ENCODE results near the gene TAF9B. TPM values are rescaled to one million over a fixed set of nuclear protein-coding genes. Genes with fewer than 3 reads are reported as not detected.

The TAF9B gene
- polyA plus RNA-seq, 1 donor from 2014 or later, result 49.1 TPM

DNA sequence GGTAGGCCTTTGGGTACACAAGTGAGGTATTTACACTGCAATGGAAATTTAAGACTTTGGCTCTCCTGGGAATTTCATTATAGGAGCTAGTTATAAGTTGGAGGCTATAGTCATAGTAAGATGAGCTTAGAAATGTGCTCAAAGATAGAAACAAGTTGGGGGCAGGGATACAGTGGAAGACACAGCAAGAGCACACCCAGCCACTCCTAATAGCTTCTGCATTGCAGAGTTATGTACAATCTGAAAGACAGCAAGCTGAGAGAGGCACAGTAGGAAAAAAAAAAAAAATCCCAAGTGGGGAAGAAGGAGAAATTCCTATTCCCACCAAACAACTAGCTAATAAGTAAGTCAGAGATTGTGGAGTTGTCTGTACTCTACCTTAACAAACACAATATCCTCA is 41.9 kb upstream of the TAF9B start:
- no peak for TF ChIP-seq TAF1 (IDR thresholded peaks at IDR 0.05; ENCODE audit: low read depth)
- no peak for TF ChIP-seq CTCF (IDR thresholded peaks at IDR 0.05; ENCODE audit: poor library complexity, severe bottlenecking)
- no peak for TF ChIP-seq REST (IDR thresholded peaks at IDR 0.05; ENCODE audit: borderline replicate concordance)
- TF ChIP-seq MXI1 (conservative IDR thresholded peaks at IDR 0.05; ENCODE audit: poor library complexity, severe bottlenecking), result no peak
- no peak for TF ChIP-seq POLR2AphosphoS5 (IDR thresholded peaks at IDR 0.05)
- TF ChIP-seq EP300 (conservative IDR thresholded peaks at IDR 0.05; ENCODE audit: poor library complexity, severe bottlenecking), result no peak
- TF ChIP-seq EZH2 (IDR thresholded peaks at IDR 0.05; ENCODE audit: borderline replicate concordance, insufficient read depth, low read length, poor library complexity, severe bottlenecking), result no peak
- TF ChIP-seq RAD21 (conservative IDR thresholded peaks at IDR 0.05), result no peak
- TF ChIP-seq SMC3 (conservative IDR thresholded peaks at IDR 0.05; ENCODE audit: poor library complexity), result no peak
- H3K27ac ChIP-seq (ENCODE audit: low read length), result no peak overlapping the region

DNA sequence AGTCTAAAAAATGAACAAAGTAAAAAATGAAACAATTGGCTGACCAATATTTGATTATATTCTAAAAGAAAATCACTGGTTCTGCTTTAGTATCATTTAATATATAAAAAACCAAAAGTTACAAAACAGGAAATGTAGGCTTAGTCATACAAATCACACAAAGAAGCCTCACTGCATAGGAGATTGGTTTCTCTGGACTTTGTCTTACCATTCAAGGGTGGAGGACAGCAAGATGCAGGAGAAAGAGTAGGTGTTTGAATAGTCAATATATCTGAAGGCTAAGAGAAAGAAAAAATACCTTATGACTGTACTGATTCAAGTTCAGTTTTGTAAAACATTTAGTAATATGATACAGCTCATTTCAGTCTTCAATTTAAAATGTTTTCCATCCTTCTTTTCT is 28.6 kb upstream of the TAF9B start:
- TF ChIP-seq RAD21 (conservative IDR thresholded peaks at IDR 0.05), result no peak
- TF ChIP-seq EP300 (conservative IDR thresholded peaks at IDR 0.05; ENCODE audit: poor library complexity, severe bottlenecking), result no peak
- no peak for TF ChIP-seq TAF1 (IDR thresholded peaks at IDR 0.05; ENCODE audit: low read depth)
- no peak for TF ChIP-seq MXI1 (conservative IDR thresholded peaks at IDR 0.05; ENCODE audit: poor library complexity, severe bottlenecking)
- TF ChIP-seq POLR2AphosphoS5 (IDR thresholded peaks at IDR 0.05), result no peak
- TF ChIP-seq CTCF (IDR thresholded peaks at IDR 0.05; ENCODE audit: poor library complexity, severe bottlenecking), result no peak
- no peak for TF ChIP-seq SMC3 (conservative IDR thresholded peaks at IDR 0.05; ENCODE audit: poor library complexity)
- no peak for TF ChIP-seq EZH2 (IDR thresholded peaks at IDR 0.05; ENCODE audit: borderline replicate concordance, insufficient read depth, low read length, poor library complexity, severe bottlenecking)
- no peak for TF ChIP-seq REST (IDR thresholded peaks at IDR 0.05; ENCODE audit: borderline replicate concordance)
- Histone ChIP-seq H3K4me3 (ENCODE audit: low read length) (no peak overlapping the region), H3K4me2 (ENCODE audit: low read length) (no peak overlapping the region), H3K79me2 (replicated peaks; ENCODE audit: insufficient read depth, low read length) (no peaks in the 10 kb centered on the region), H3K9me3 (ENCODE audit: low read length) (no peaks in the 10 kb centered on the region), H3K27me3 (ENCODE audit: insufficient read depth, low read depth, low read length) (no peaks in the 10 kb centered on the region), H3K36me3 (ENCODE audit: insufficient read depth, low read length) (no peaks in the 10 kb centered on the region), H3K9me2 (ENCODE audit: insufficient read depth, low read length) (no peaks in the 10 kb centered on the region), H2AFZ (ENCODE audit: low read depth, low read length) (no peak overlapping the region), H4K20me1 (ENCODE audit: insufficient read depth) (no peaks in the 10 kb centered on the region), H3K27ac (ENCODE audit: low read length) (no peak overlapping the region), H3K9ac (ENCODE audit: low read length) (no peak overlapping the region), H3F3A (ENCODE audit: insufficient read depth, low read length, poor library complexity, severe bottlenecking) (no peaks in the 10 kb centered on the region)

More for the DNA sequence above, 41.9 kb upstream of the TAF9B start:
- Histone ChIP-seq H3K4me2 (ENCODE audit: low read length) (no peak overlapping the region), H3F3A (ENCODE audit: insufficient read depth, low read length, poor library complexity, severe bottlenecking) (no peaks in the 10 kb centered on the region), H4K20me1 (ENCODE audit: insufficient read depth) (no peaks in the 10 kb centered on the region), H2AFZ (ENCODE audit: low read depth, low read length) (no peak overlapping the region), H3K9me3 (ENCODE audit: low read length) (no peaks in the 10 kb centered on the region), H3K36me3 (ENCODE audit: insufficient read depth, low read length) (no peaks in the 10 kb centered on the region), H3K79me2 (replicated peaks; ENCODE audit: insufficient read depth, low read length) (no peaks in the 10 kb centered on the region), H3K9me2 (ENCODE audit: insufficient read depth, low read length) (no peaks in the 10 kb centered on the region), H3K9ac (ENCODE audit: low read length) (no peak overlapping the region), H3K4me3 (ENCODE audit: low read length) (no peak overlapping the region), H3K27me3 (ENCODE audit: insufficient read depth, low read depth, low read length) (no peaks in the 10 kb centered on the region)

Measured in neural cell (in vitro differentiated cells).